HG03196 (cell line): ENCODE measurements around the gene NT5C1A.

Experiments used
- ATAC-seq: cut with Tn5 transposase; IDR thresholded peaks from one replicate; pipeline ENCODE4 v1.9.1; 2021; ENCODE audit not compliant: unreplicated experiment

NT5C1A gene

DNA sequence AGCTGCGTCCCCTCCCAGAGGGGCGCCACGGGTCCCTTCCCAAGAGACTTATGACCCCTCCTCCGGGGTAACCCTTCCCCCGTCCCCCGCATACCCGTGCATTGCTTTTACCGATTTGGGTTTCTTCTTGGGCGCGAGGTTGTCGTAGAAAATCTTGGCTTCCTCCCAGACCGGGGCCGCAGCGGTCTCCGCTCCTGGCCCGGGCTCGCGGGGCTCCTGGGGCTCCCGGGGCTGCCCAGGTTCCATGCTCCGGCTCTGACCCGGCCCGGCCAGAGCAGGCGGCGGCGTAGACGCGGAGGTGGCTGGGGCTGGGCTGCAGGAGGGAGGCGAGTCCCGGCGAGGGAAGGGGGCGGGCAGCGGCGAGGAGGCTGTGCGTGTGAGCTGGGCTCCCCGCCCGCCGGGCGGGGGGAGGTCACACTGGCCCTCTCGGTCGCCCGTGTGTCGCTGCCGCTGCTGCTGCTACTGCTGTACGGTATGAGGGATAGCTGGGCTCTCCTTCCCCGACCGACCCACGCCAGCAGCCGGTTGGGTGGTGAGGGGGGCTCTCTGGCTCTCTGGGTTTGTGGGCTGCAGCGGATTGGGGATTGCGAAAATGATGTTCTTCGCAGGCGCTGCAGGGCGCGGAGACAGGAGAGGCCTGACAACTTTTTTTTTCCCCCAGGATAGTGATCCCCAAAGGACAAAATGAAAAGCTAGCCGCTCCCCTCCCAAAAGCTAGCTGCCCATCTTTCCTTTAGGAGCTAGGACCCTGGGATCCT lies at the start of gene NT5C1A:
Gene NT5C1A, minus strand, starts transcription at position 315 of the 758 bp plus-strand sequence. Its CDS starts 69 bp downstream, at position 246.
- ATAC-seq, result no peak

DNA sequence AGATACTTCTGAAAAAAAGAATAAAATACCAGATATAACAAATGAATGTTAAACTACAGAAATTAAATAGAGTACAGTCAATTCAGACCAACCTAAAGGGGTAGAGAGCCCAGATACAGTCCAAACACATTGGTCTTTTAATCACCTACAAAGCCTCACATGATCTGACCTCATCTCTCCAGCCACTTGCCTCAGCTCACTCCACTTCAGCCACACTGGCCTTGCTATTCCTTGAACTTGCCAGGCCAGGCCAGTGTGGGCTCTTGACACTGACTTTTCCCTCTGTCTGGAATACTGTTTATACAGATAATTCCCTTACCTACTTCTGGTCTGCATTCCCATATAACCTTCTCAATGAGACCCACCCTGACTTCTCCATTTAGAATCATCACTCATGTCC lies 49.8 kb upstream of the NT5C1A start:
- no peak for ATAC-seq

DNA sequence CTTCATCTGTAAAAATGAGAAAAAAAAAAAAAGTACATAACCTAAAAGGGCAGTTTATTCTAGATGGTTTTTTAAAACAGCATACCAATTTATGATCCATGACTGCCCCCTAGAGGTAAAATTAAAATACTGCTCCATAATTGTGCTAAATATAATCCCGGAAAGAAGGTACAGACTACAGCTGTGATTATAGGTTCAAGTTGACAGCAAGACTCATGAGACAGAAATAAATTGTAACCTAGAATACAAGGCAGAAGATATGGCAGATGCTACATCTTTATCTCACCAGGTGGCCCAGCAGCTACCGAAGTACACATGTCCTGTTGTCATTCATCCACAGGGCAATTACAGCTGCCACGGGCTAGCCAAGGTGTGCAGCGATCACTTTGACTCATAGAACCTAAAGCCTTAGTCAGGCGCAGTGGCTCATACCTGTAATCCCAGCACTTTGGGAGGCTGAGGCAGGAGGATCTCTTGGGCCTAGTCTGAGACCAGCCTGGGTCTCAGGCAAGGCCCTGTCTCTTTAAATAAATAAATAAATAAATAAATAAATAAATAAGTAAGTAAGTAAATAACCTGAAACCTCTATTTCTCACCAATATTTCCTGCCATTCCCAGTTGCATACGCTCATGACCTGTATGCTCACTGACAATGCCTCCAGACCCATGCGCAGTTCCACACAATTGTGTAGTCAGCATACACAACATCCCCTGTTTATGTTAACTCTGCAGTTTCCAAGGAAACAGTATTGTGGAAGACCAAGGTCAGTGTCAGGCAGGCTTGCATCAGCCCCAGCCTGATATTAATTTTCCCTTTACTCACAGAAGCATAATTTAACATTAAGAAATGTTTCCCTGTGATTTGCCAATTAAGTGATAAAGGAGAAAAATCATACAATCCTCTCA lies 48.4 kb upstream of the NT5C1A start:
- no peak for ATAC-seq

DNA sequence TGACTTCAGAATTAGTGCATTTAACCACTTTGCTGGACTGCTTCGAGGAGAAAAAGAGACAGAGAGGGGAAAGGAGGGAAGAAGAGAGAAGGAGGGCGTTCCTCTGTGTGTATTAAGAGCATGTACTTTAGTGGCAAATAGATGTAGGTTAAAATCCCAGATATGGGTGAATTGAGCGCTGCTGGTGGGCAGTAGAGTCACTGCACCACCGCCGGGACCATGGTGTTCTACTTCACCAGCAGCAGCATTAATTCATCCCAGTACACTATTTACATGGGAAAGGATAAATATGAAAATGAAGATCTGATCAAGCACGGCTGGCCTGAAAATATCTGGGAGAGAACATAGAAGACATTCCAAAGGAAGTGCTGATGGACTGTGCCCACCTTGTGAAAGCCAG lies 45.9 kb upstream of the NT5C1A start:
- no peak for ATAC-seq

DNA sequence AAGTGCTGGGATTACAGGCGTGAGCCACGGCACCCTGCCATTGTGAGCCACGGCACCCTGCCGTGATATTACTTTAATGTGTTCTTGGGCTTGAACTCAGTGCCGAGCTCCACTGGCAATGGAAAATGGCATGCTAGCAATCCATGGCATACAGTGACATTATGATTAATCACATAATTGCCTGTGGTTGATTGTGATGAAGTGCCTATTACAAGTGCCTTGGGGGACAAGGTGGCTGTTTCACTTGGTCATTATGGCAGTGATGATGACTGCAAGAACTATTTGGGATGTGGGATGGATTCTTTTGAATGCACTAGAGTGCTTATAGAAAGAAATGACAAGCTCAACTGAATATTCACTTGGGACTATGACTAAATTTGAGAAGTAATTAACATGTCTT lies 41.6 kb upstream of the NT5C1A start:
- no peak for ATAC-seq

DNA sequence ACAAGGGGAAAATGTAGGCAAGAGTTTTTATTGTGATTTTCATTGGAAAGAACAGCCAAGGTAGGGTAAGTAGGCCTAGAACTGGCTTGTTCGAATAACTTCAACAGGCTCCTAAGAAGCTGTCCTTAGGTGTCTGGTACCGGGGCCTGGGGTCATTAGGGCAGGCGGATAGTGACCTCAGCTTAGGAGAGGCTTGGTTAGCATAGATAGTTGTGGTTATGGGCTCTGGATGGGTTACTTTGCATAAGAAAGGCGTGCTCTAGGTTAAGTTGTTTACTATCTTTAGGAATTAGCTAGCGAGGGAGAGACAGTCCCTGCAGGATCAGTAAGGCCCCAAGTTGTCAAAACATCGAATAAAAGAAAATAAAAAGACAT lies 40.0 kb upstream of the NT5C1A start:
- no peak for ATAC-seq

DNA sequence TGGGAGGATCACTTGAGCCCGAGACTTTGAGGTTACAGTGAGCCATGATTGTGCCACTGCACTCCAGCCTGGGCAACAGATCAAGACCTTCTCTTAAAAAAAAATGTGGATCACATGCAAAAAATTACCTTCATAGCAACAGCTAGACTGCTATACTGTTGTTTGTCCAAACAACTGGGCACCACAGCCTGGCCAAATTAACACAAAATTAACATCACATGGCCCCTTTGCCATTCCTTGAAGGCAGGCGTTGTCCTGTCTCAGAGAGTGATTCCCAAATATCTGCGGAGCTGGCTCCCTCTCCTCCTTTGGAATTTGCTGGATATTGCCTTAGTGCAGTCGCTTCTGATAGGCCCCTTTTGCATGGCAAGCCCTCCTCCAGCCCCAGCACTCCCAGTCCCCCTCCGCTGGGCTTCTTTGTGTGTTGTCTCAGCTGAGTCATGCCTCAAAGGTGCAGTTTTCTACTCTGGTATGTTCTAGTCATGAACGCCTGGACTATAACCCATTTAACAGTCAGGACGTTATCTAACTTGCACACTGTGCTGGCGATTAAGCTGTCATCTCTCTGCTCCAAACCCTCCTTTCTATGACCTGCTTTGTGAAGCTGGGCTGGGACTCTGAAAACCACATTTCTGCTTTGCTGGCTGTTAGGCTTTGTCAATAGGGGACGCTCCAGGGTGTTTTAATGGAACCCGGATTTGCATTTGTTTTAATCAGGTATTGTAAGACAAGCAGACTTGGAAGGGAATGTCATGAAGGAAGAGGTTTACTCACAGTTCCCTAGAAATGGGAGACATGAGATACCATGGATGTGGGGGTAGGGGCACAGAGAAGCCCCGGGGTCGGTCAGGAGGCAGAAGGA lies 39.4 kb upstream of the NT5C1A start:
- no peak for ATAC-seq

DNA sequence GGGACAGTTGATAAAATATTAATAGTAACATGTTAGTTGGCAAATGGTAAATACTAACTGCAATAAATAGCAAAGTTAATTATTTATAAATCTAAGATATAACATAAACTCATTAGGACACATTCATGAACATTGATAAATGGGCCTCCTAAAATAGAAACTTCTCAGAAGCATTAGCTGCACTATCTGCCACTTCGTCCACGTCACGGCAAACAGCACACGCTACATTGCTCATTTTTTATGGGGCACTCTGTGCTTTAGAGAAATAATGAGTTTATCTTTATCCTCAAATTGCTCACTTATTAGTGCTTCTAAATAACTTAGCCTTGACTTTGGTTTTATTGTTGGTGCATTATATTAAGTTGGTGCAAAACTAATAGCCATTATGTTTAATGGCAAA lies 35.6 kb upstream of the NT5C1A start:
- no peak for ATAC-seq

DNA sequence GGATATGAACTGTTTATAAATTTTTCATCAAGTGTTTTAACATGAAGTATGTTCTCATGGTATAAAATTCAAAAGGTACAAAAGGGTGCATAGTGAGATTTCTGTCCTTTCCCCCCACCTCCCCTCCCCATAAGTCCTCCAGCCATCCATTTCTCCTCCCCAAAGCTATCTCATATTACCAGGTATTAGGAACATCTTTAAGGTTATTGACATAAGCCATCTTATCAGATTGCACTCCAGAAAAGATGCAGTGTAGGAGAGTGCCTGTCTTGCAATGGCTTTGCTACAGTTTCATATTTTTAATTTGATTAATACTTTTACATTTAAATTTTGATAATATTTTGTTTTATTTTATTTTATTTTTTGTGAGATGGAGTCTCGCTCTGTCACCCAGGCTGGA lies 32.9 kb upstream of the NT5C1A start:
- ATAC-seq, result no peak

DNA sequence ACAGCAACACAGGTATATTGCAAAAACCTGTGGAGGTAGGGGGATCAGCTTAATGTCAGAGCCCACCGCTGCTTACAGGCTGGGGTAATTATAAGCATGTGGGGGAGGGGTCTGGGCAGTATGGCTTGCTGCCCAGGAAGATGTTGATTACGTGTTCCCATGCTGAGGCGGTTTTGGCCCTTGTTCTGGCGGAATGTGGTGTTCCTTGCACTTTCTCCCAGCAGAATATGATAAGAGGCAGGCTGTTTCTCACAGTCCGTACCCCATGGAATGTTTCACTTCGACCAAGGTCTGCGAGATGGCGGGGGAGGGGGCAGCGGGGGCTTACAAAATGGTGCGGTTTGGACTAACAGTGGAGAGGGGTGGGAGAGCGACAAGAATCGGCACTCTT lies 29.1 kb upstream of the NT5C1A start:
- no peak for ATAC-seq

DNA sequence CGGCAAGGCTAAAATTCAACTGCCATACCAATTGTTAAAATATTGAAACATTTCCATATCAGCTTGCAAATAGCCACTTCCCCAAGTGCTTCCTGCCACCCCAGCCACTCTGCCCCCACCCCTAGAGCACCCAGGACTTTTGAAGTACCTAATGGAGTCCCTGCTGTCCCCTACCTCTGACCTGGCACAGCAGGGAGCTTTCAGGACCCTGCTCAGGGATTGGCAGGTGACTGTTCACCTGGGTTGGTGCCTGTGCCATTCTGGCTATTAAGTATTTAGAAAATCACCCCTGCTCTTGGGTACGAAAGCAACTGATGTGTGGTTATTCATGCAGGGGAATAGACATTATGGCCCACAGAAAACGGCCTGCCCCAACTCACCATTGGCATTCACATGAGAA lies 28.4 kb upstream of the NT5C1A start:
- no peak for ATAC-seq

DNA sequence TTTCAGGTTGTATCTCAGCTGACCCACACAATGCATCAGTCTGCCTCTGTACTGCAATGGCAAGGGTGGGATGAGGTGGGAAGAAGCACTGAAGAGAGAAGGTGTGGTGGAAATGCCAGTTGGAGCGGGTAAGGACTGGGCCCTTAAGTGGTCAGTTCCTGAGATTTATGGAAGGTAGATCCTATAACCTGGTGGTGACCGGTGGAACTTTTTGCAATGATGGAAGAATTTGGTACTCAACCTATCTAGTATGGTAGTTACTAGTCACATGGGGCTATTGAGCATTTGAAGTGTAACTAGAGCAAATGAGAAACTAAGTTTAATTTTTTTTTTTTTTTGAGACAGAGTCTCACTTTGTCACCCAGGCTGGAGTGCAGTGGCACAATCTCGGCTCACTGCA lies 27.5 kb upstream of the NT5C1A start:
- ATAC-seq, result no peak

DNA sequence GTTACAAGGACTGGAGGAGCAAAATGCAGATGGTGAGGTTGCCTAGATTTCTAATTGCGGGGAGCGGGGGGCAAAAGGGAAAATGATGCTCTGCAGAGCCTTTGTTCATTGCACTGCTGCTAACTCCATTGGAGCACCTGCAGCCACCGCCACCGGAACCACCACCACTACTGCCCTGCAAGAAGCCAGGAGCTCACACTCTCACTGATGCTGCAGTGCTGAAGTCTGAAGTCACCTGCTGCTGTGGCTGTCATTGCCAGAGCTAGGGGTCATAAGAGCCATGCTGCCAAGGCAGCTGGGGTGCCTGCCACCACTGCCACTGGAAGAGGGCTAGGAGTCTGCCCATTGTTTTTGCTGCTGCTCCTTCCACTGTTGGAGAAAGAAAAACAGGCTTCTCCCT lies 26.7 kb upstream of the NT5C1A start:
- ATAC-seq, result no peak

DNA sequence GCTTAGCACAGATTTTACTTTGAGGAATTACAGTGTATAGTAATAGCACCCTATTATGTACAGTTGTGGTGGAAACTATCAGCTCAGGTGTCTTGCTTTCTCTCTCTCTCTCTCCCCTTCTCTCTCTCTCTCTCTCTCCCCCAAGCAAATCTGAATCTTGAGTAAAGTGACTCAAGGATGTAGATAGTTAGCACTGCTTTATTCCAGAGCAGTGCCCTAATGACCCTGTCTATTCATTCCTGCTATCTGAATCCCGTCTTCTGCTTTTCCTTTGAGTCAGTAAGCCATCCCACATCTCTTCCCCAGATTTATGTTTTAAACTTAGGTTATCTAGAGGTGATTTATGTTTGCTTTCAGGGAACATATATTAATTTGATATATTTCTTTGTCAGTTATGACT lies 24.5 kb upstream of the NT5C1A start:
- no peak for ATAC-seq

DNA sequence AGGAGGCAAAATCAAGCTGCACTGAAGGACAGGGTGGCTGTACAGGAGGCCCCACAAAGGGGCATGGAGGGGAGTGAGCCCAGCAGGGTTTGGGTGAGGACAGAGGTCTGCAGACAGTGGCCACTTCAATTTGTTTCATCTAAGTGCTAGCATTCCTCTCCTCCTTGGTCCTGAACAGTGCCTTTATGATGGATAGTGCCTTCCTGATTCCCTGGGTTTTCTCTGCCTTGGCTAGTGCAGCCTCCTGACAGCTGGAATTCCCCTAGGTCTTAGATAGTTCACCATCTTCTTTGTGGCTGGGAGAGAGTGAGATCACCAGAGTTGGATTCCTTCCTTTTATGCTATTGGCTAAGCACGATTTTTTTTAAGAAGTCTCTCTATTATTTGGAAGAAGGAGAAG lies 23.1 kb upstream of the NT5C1A start:
- no peak for ATAC-seq

DNA sequence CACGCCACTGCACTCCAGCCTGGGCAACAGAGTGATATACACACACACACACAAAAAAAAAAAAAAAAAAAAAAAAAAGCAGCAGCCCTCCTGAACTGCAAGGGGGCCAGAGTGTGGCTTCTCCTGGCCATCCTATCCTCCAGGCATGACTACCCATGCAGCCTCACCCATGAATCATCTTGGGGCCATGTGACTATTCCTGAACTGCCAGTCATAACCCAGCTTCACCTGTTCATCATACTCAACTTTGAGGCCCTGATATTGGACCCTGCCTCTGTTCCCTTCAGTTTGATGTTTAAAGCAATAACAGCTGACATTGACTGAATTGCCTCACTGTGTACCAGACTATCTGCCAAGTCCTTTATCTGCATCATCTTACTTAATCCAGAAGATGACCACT lies 22.1 kb upstream of the NT5C1A start:
- ATAC-seq, result no peak

DNA sequence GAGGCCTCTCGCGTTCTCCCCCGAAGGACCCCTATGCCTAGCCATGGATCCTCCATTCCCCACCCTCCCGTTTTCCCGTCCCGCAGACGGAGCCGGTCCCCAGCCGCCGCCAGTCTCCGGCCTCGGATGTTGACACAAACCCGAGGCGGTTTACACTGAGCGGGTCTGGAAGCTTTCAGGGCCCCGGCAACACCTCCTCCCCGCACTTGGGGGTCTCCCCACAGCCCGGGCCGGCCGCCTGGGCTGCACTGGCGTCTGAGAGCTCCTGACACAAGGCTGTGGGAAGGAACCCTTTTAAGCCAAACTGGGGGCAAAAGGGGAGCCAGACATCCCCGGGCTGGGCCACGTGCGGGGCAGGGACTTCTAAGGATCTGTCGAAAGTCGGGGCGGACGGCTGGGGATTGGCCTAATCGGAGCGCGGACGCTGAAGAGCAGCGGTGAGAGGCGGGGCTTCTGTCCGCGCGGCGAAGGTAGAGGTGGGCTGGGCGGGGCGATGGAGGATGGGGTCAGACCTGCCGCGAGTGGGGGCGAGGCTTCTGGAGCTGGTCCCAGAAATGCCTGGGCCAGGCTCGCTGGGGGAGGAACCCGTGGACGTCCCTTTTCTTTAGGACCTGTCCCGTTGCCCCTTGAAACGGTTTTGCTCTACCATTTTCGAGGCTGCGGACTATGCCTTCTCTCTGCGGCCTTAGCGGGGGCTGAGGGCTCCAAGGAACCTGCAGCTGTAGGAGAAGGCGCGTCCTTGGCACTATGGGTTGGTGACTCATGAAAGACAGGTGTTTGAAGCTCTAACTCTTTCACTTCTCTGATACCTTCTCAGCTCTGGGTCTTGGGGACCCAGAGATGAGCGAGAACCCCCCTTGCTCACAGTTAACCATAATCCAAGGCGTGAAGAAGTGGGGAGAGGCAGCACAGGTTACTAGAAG lies 20.5 kb upstream of the NT5C1A start:
- ATAC-seq, result no peak

DNA sequence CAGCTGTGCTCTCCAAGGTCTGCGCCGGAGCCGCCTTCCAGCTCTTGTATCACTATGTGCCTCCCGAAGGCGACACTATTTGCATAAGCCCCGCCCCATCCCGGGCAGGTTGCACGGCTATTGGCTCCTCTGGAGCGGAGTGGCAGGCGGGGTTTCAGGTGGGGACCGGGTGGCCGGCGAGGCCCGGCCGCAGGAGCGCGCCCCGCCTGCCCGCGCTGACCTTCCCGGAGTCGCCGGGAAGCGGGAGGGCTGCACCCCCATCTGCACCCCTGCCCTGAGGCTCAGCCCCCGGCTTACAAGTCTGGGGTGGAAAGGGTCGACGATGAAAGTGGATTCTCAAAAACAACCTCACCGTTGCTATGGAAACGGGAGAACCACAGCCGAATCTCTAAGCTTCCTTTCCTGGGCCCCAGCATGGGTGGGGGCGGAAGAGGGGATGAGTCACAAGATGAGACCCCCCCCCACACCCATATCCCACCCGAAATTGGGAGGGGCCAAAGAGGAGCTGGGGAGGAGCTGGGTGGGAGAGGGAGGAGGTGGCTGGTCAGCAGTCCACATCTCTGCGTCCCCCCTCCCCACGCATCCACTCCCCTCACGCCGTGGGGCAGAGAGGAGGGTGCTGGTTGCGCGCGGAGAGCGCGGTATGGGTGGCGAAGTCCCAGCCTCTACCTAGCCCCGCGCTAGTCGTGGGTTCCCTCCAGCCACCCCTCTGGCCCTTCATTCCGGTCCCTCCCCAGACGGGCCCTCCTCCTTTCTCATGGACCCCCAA lies 19.7 kb upstream of the NT5C1A start, which contains the start of gene HPCAL4:
Gene HPCAL4, minus strand, starts transcription at position 51 of the 769 bp plus-strand sequence. CDS start 6,830 bp downstream, outside the sequence.
- peak; percentile 63 for ATAC-seq

DNA sequence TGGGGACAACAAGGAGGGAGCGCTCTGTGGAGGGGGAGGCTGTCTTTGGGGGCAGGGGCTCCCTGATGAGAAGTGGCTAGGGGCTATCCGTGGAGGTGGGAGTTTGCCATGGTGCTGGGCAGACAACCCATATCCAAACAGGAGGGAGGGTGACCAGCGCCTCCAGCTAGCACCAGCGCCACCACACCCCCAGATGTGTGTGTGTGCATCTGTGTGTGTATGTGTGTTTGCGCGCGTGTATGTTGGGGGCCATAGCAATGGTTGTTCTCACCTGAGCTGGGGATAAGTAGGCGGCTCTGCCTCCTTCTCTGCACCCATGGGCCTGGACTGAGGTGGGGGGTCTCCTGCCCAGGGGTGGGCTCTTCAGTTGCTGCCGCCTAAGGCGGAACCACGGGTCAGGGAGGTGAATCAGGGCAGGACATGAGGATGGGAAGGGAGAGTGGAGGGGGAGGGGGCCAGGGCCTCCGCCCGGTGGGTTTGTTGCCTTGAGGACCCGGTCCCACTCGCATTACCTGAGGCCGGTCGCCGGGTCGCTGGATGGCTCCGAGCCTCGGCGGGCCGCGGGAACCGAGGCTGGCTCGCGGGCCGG lies 19.0 kb upstream of the NT5C1A start:
- ATAC-seq, result no peak
